GM20431 (cell line): ENCODE results near the gene SNX2.
"Not testable (repeated sequence)": the region's sequence is repeated elsewhere in the genome, so short reads cannot be mapped to it uniquely, and the experiment has no call there.

Experiments used
- in situ Hi-C: fragments of 300-500 bp; cut with MseI, MboI; formaldehyde crosslinking; loops from one replicate; pipeline ENCODE4 v1.15.0; 2020; ENCODE audit warnings: low sequenced_read_pairs; ENCODE audit not compliant: unreplicated experiment

Gene SNX2

GRCh38 chr5:122836947-122837346, 62.1 kb downstream of the SNX2 start:
- in situ Hi-C loops = no loop called here

GRCh38 chr5:122839731-122840130, 64.9 kb downstream of the SNX2 start:
- in situ Hi-C loops = no loop called here

GRCh38 chr5:122842016-122842580, 67.2 kb downstream of the SNX2 start:
- in situ Hi-C loops = no loop called here

- in situ Hi-C loops = no loop called here
Observed at GRCh38 chr5:122844136-122844909, 69.4 kb downstream of the SNX2 start.

- in situ Hi-C loops = no loop called here
Observed at GRCh38 chr5:122844910-122845228, 70.0 kb downstream of the SNX2 start.

GRCh38 chr5:122845229-122846050, 70.6 kb downstream of the SNX2 start, which contains the start of gene SNX24:
SNX24 (plus strand) TSS chr5:122845613; CDS start chr5:122845634, 21 bp downstream.
- in situ Hi-C loops = no loop called here

GRCh38 chr5:122846051-122846550, 71.2 kb downstream of the SNX2 start:
- in situ Hi-C loops = no loop called here

GRCh38 chr5:122847687-122848081, 72.8 kb downstream of the SNX2 start:
- in situ Hi-C loops = no loop called here

GRCh38 chr5:122849771-122850170, 74.9 kb downstream of the SNX2 start:
- in situ Hi-C loops = no loop called here

GRCh38 chr5:122857538-122857937, 82.7 kb downstream of the SNX2 start:
- in situ Hi-C loops = not testable (repeated sequence)

GRCh38 chr5:122858451-122858850, 83.6 kb downstream of the SNX2 start:
- in situ Hi-C loops = no loop called here

GRCh38 chr5:122863240-122863639, 88.4 kb downstream of the SNX2 start:
- in situ Hi-C loops = no loop called here

GRCh38 chr5:122863721-122864120, 88.8 kb downstream of the SNX2 start:
- in situ Hi-C loops = no loop called here

- in situ Hi-C loops = no loop called here
Observed at GRCh38 chr5:122864400-122864799, 89.5 kb downstream of the SNX2 start.

GRCh38 chr5:122864842-122865241, 90.0 kb downstream of the SNX2 start:
- in situ Hi-C loops = no loop called here

GRCh38 chr5:122870219-122870856, 95.5 kb downstream of the SNX2 start:
- in situ Hi-C loops = no loop called here

GRCh38 chr5:122871661-122872060, 96.8 kb downstream of the SNX2 start:
- in situ Hi-C loops = no loop called here

- in situ Hi-C loops = no loop called here
Observed at GRCh38 chr5:122874179-122874875, 99.4 kb downstream of the SNX2 start.

GRCh38 chr5:122877518-122877917, 102.6 kb downstream of the SNX2 start:
- in situ Hi-C loops = no loop called here

- in situ Hi-C loops = no loop called here
Observed at GRCh38 chr5:122879076-122879475, 104.2 kb downstream of the SNX2 start.
